Natural killer cell (primary cell): ENCODE measurements around the gene ZNF236. TPM values are rescaled to one million over a fixed set of nuclear protein-coding genes. Genes with fewer than 3 reads are reported as not detected.

Source experiments
- ATAC-seq, 3 donors: fragments of 150-1000 bp in 2 of 3; fragments of 200-7000 bp in 1 of 3; cut with Tn5 transposase; 1 replicate in 1 of 3; 2 replicates in 2 of 3; pipeline ENCODE4 v1.10.0; 2021; ENCODE audit warnings: mild to moderate bottlenecking in 2 of 3, moderate library complexity in 2 of 3
- DNase-seq, 2 donors: peaks; one replicate each; pipeline versions ENCODE4 v3.0.0 to v3.0.0-alpha.2; 2013 to 2021; ENCODE audit warnings: mixed read lengths in 1 of 2
- H3K27ac ChIP-seq: one replicate; pipeline ENCODE4 v1.5.1; 2013; ENCODE audit warnings: mild to moderate bottlenecking, low read length
- H3K27me3 ChIP-seq: one replicate; pipeline ENCODE4 v1.6.1; 2013; ENCODE audit warnings: low read length; ENCODE audit not compliant: control insufficient read depth, insufficient read depth
- H3K36me3 ChIP-seq: one replicate; pipeline ENCODE4 v1.6.1; 2013; ENCODE audit warnings: low read length; ENCODE audit not compliant: control insufficient read depth, insufficient read depth
- H3K4me1 ChIP-seq: one replicate; pipeline ENCODE4 v1.6.1; 2013; ENCODE audit warnings: low read length; ENCODE audit not compliant: control insufficient read depth, insufficient read depth
- H3K4me3 ChIP-seq: one replicate; pipeline ENCODE4 v1.5.1; 2013; ENCODE audit warnings: low read length
- H3K9me3 ChIP-seq: one replicate; pipeline ENCODE4 v1.6.1; 2013; ENCODE audit warnings: low read length; ENCODE audit not compliant: control insufficient read depth, insufficient read depth
- H3K27ac Mint-ChIP-seq, 2 donors: one replicate each; pipeline ENCODE4 v1.8.0; 2022; ENCODE audit warnings: mild to moderate bottlenecking in 2 of 2, mixed read lengths in 2 of 2, moderate library complexity in 1 of 2
- H3K27me3 Mint-ChIP-seq, 2 donors: one replicate each; pipeline ENCODE4 v1.8.0; 2022; ENCODE audit warnings: low read depth in 2 of 2, mixed read lengths in 2 of 2
- H3K36me3 Mint-ChIP-seq: one replicate; pipeline ENCODE4 v1.8.0; 2022; ENCODE audit warnings: mixed read lengths
- H3K4me1 Mint-ChIP-seq, 2 donors: one replicate each; pipeline ENCODE4 v1.8.0; 2022; ENCODE audit warnings: mixed read lengths in 2 of 2
- H3K4me3 Mint-ChIP-seq: one replicate; pipeline ENCODE4 v1.8.0; 2022; ENCODE audit warnings: mild to moderate bottlenecking, moderate library complexity, mixed read lengths
- H3K9me3 Mint-ChIP-seq, 2 donors: one replicate each; pipeline ENCODE4 v1.8.0; 2022; ENCODE audit warnings: mixed read lengths in 2 of 2
- WGBS: methylation state at CpG from one replicate; pipeline ENCODE4 v1.1.7; 2013; ENCODE audit warnings: missing lambda C conversion rate; ENCODE audit not compliant: insufficient coverage; 5-methylcytosine and 5-hydroxymethylcytosine counted together
- intact Hi-C: fragments of 100-400 bp; cut with micrococcal nuclease; formaldehyde crosslinking; loops from one replicate; pipeline ENCODE4 v1.14.2; 2022
- total RNA-seq, 4 donors: library from RNA; stranded (reverse); fragments of 120-200 nt in 1 of 4; gene quantifications; one replicate each; pipeline versions ENCODE4 v1.2.3 to v1.2.4, GENCODE V29; 2013 to 2022
- TF ChIP-seq, protein P1 (sequence below): fragments of 200-600 bp; IDR thresholded peaks from one replicate; pipeline ENCODE4 v1.8.0; 2022; ENCODE audit warnings: antibody characterized with exemption

The ZNF236 gene
- total RNA-seq, 3 donors from 2014 or later (not counting 1 experiment from before 2014, with no cell fraction given) = 35.1 to 42.2 (median 39.7) TPM

DNA sequence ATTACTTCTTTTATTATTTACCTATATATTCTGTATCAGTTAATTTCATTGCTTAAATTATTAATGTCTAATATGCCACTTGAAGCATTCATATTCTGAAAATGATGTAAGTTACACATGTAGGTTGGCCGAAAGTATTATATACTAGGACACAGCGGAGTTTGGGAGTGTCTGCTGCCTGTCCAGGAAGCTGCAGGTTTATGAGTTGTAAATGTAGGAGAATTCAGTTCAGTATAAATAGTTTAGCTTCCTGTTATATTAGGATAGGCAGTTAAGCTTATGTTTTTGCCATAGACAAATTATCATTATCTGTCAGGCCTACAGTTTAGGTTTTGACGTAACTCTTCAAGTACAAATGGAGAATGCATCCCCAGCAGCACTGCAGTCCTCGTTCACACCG lies 18.9 kb upstream of the ZNF236 start:
- no peaks in the 10 kb centered on the region for H3K36me3 Mint-ChIP-seq
- Histone ChIP-seq H3K9me3 (no peaks in the 10 kb centered on the region), H3K27ac (no peak overlapping the region), H3K36me3 (peaks cover 6% of the 10 kb centered on the region), H3K27me3 (peaks cover 5% of the 10 kb centered on the region), H3K4me1 (peaks cover 17% of the 10 kb centered on the region), H3K4me3 (no peak overlapping the region)
- 40% methylated on average over 5 of the region's 5 CpGs for WGBS
- no peak overlapping the region for H3K4me3 Mint-ChIP-seq
- H3K27ac Mint-ChIP-seq = peak overlapping the region in 1 of 2 donors; percentile 53
- H3K9me3 Mint-ChIP-seq = no peaks in the 10 kb centered on the region
- peaks cover 0 to 4% of the 10 kb centered on the region in 2 donors for H3K27me3 Mint-ChIP-seq
- H3K4me1 Mint-ChIP-seq = peaks cover 6 to 17% of the 10 kb centered on the region in 2 donors
- ATAC-seq = no peak
- intact Hi-C loops = loop anchor here (1.0 to 2.0 kb wide), 4 partner anchors 19 to 899 kb away; partner anchors contain the start of gene ZNF236
- TF ChIP-seq, protein P1, sequence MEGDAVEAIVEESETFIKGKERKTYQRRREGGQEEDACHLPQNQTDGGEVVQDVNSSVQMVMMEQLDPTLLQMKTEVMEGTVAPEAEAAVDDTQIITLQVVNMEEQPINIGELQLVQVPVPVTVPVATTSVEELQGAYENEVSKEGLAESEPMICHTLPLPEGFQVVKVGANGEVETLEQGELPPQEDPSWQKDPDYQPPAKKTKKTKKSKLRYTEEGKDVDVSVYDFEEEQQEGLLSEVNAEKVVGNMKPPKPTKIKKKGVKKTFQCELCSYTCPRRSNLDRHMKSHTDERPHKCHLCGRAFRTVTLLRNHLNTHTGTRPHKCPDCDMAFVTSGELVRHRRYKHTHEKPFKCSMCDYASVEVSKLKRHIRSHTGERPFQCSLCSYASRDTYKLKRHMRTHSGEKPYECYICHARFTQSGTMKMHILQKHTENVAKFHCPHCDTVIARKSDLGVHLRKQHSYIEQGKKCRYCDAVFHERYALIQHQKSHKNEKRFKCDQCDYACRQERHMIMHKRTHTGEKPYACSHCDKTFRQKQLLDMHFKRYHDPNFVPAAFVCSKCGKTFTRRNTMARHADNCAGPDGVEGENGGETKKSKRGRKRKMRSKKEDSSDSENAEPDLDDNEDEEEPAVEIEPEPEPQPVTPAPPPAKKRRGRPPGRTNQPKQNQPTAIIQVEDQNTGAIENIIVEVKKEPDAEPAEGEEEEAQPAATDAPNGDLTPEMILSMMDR = no peak
- DNase-seq = no peak

DNA sequence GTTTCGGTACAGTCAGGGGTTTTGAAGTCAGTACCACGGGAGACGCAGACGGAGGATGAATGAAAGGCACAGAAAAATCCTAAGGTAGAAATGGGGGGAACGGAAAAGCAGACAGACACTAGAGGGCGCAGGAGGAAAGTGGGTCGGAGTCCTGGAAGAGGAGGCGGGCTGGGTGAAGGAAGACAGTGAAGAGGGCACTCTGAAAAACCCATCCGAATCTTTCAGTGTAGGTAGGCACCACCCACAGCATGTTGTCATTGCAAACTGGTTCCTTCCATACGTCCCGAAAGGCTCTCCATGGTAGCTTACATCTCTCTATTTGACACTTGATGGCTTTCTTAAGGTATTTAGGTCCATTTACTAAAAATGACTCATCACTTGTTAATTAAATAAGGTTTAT lies 18.5 kb upstream of the ZNF236 start:
- Mint-ChIP-seq H3K36me3 (no peaks in the 10 kb centered on the region), H3K27me3 (peaks cover 0 to 4% of the 10 kb centered on the region in 2 donors), H3K4me1 (peaks cover 6 to 17% of the 10 kb centered on the region in 2 donors), H3K27ac (peak overlapping the region in 1 of 2 donors; percentile 53), H3K4me3 (no peak overlapping the region), H3K9me3 (no peaks in the 10 kb centered on the region)
- Histone ChIP-seq H3K27me3 (peaks cover 5% of the 10 kb centered on the region), H3K4me1 (peaks cover 17% of the 10 kb centered on the region), H3K36me3 (peaks cover 9% of the 10 kb centered on the region), H3K27ac (no peak overlapping the region), H3K4me3 (no peak overlapping the region), H3K9me3 (no peaks in the 10 kb centered on the region)
- TF ChIP-seq, protein P1 = peak; percentile 81
- peak; percentile 64 to 70 (median 69) for ATAC-seq
- intact Hi-C loops = loop anchor here (1.0 to 2.0 kb wide), 4 partner anchors 18 to 899 kb away; partner anchors contain the start of gene ZNF236
- 2% methylated on average over 11 of the region's 11 CpGs for WGBS
- peak; percentile 46 to 85 for DNase-seq

DNA sequence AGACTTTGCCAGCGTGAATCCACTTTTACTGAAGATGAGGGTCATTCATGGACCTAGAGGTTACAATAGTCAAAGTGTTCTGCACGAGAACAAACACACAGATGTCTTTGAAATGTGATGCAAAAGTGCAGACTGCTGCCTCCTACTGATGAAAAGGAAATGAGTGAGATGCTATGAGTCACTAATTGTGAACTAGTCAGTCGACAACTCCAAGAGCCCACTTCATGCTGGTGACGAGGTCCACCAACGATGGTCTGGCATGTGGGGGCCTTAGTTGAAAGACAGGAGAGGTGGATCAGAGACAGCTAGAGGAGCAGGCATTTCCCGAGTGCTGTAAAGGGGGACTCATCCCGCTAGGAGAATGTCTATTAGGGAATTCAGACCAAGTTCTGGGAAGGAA lies 17.1 kb upstream of the ZNF236 start:
- Mint-ChIP-seq H3K4me1 (peaks cover 6 to 17% of the 10 kb centered on the region in 2 donors), H3K9me3 (no peaks in the 10 kb centered on the region), H3K27ac (no peak overlapping the region), H3K27me3 (peaks cover 0 to 2% of the 10 kb centered on the region in 2 donors), H3K36me3 (no peaks in the 10 kb centered on the region), H3K4me3 (no peak overlapping the region)
- Histone ChIP-seq H3K27me3 (peaks cover 5% of the 10 kb centered on the region), H3K9me3 (no peaks in the 10 kb centered on the region), H3K36me3 (peaks cover 11% of the 10 kb centered on the region), H3K4me1 (peaks cover 17% of the 10 kb centered on the region), H3K27ac (no peak overlapping the region), H3K4me3 (no peak overlapping the region)
- ATAC-seq (no peak), DNase-seq (no peak)
- 77% methylated on average over 7 of the region's 7 CpGs for WGBS
- intact Hi-C loops = no loop called here
- TF ChIP-seq, protein P1 = no peak

DNA sequence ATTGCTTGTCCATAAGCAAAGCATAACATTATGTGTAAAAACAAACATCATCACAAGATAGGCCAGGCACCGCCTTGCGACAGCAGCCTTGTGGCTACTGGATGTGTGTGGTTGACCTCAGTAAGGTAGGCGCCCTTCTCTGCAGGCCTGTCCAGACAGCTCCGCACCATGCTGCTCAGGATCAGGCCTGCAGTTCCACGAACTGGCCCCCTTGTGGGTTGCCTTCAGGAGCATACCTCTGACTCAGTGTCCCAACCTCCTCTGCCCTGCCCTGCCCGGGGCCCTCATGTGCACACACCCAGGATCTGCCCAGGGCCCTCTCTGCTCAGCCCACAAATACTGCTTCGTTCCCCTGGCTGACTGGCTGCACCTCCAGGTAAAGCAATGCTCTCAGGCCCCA lies 16.1 kb upstream of the ZNF236 start:
- no peak overlapping the region for H3K27ac Mint-ChIP-seq
- no peak for ATAC-seq
- no peak overlapping the region for H3K4me3 ChIP-seq
- H3K36me3 Mint-ChIP-seq = no peaks in the 10 kb centered on the region
- peaks cover 5% of the 10 kb centered on the region for H3K27me3 ChIP-seq
- DNase-seq = no peak
- peaks cover 17% of the 10 kb centered on the region for H3K4me1 ChIP-seq
- no peaks in the 10 kb centered on the region for H3K9me3 ChIP-seq
- H3K4me1 Mint-ChIP-seq = peaks cover 6 to 17% of the 10 kb centered on the region in 2 donors
- 86% methylated on average over 7 of the region's 7 CpGs for WGBS
- no peaks in the 10 kb centered on the region for H3K9me3 Mint-ChIP-seq
- no peak overlapping the region for H3K4me3 Mint-ChIP-seq
- intact Hi-C loops = no loop called here
- peaks cover 0 to 2% of the 10 kb centered on the region in 2 donors for H3K27me3 Mint-ChIP-seq
- peaks cover 11% of the 10 kb centered on the region for H3K36me3 ChIP-seq
- TF ChIP-seq, protein P1 = no peak
- no peak overlapping the region for H3K27ac ChIP-seq
